Activated CD4-positive, alpha-beta T cell treated with anti-CD3 and anti-CD28 coated beads, Interleukin-2, Interleukin-4, amounts not matched to agents 100 ng/mL and 50 ng/mL, durations not matched to agents 16 hours and 8 hours (primary cell): ENCODE results near the gene COX6B1.
A peak's percentile ranks its signal among the peaks of the same experiment; 100 is the strongest.
"Not testable (repeated sequence)": the region's sequence is repeated elsewhere in the genome, so short reads cannot be mapped to it uniquely, and the experiment has no call there.

ENCODE experiments used
- DNase-seq: peaks from one replicate; pipeline ENCODE4 v3.0.0-alpha.2; 2020; ENCODE audit warnings: low spot score

COX6B1 gene

GRCh38 chr19:35665604-35666003 is 17.5 kb downstream of the COX6B1 start:
- no peak for DNase-seq

- DNase-seq, result no peak
These were observed 18.3 kb downstream of the COX6B1 start, which contains the start of gene UPK1A for GRCh38 chr19:35666251-35666913. Gene UPK1A (plus strand): TSS chr19:35666517. CDS start chr19:35666813, 296 bp downstream.

- DNase-seq, result no peak
These were observed 21.4 kb downstream of the COX6B1 start for GRCh38 chr19:35669566-35669965.

- DNase-seq, result no peak
These were observed 21.9 kb downstream of the COX6B1 start for GRCh38 chr19:35669974-35670373.

- no peak for DNase-seq
These were observed 22.6 kb downstream of the COX6B1 start for GRCh38 chr19:35670686-35671085.

- no peak for DNase-seq
These were observed 23.7 kb downstream of the COX6B1 start for GRCh38 chr19:35671818-35672217.

GRCh38 chr19:35673121-35673804 is 25.1 kb downstream of the COX6B1 start:
- DNase-seq, result peak; percentile 78

- DNase-seq, result no peak
These were observed 27.5 kb downstream of the COX6B1 start for GRCh38 chr19:35675589-35676140.

- DNase-seq, result no peak
These were observed 41.7 kb downstream of the COX6B1 start for GRCh38 chr19:35689836-35690235.

GRCh38 chr19:35691106-35691505 is 43.0 kb downstream of the COX6B1 start:
- not testable (repeated sequence) for DNase-seq

GRCh38 chr19:35692010-35692409 is 43.9 kb downstream of the COX6B1 start:
- no peak for DNase-seq

GRCh38 chr19:35693422-35693821 is 45.3 kb downstream of the COX6B1 start:
- no peak for DNase-seq

- DNase-seq, result peak; percentile 95
These were observed 45.9 kb downstream of the COX6B1 start for GRCh38 chr19:35693835-35694599.

- no peak for DNase-seq
These were observed 47.8 kb downstream of the COX6B1 start for GRCh38 chr19:35695895-35696422.

- DNase-seq, result no peak
These were observed 48.7 kb downstream of the COX6B1 start for GRCh38 chr19:35696835-35697234.

GRCh38 chr19:35702223-35703012 is 54.3 kb downstream of the COX6B1 start:
- DNase-seq, result peak; percentile 98

- DNase-seq, result no peak
These were observed 55.2 kb downstream of the COX6B1 start for GRCh38 chr19:35703343-35703742.

GRCh38 chr19:35704218-35704617 is 56.1 kb downstream of the COX6B1 start, which contains the start of gene ZBTB32:
Gene ZBTB32 (plus strand): TSS chr19:35704558. CDS start chr19:35714627, 10,069 bp downstream.
- DNase-seq, result no peak
